HT1080 (cell line): ENCODE measurements around the gene HSPB2. TPM values are rescaled to one million over a fixed set of nuclear protein-coding genes. Genes with fewer than 3 reads are reported as not detected.

Source experiments
- DNase-seq: peaks from one replicate; pipeline ENCODE4 v3.0.0-alpha.2; 2015; ENCODE audit warnings: low read depth
- total RNA-seq: library from RNA; depleted of rRNA; stranded (reverse); fragments of >200 nt; shearing (Covaris generic); gene quantifications from 2 replicates; pipeline ENCODE4 v1.2.3, GENCODE V29; 2014

The HSPB2 gene
- total RNA-seq, 1 experiment from 2014 or later: not detected

DNA sequence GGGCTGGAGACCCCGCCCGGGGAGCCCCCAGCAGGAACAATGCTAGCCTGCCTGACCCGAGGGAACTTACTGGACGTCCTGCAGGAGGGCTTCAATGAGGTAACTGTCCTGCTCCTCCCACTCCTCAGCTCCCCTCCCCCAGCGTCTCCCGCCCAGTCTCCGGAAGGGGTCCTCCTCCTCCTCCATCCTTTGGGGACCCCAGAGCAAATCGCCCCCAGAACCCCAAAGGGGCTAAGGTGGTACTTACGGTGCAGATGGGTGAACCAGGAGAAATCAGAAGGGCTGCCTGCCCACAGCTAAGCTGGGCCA, 24.9 kb downstream of the HSPB2 start:
- no peak for DNase-seq

DNA sequence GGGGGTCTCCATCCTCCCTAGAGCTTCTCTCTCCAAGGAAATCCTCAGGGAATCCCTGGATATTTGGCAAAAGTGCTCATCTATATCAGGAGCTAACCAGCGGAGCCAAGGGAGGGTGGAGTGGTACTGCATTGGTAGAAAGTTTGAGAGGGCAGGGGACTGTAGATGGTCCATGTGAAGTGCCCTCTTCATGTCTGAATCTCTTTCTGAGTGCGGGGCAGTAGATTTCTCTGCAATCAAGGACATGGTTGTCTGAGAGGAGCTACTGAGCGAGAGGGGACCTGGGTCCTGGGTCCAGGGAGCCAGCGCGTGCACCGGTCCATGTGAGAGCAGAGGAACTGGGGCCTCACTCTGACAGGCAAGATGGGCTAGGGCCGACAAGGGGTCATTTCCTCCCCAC, 25.3 kb downstream of the HSPB2 start:
- DNase-seq: no peak

DNA sequence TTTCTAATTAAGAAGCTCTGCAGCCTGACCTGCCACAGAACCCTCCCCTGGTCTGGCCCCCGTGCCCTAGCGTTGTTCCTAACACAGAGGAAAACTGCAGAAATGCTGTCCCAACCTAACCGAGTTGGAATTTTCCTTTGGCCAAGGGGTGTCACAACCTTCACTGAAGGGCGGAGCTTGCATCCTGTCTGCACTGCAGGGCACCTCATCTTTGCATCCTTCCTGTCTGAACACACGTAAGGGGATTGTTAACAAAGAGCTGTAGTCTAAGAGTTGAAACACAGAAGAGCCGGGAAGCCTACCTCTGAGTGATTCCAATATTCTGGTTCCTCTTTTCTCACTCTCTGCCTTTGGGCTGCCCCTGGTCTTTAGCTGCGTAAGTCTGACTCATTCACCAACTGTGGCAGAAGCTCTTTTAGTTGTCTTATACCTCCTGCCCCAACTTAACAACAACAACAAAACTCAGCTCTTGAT, 26.2 kb downstream of the HSPB2 start:
- peak; percentile 76 for DNase-seq

DNA sequence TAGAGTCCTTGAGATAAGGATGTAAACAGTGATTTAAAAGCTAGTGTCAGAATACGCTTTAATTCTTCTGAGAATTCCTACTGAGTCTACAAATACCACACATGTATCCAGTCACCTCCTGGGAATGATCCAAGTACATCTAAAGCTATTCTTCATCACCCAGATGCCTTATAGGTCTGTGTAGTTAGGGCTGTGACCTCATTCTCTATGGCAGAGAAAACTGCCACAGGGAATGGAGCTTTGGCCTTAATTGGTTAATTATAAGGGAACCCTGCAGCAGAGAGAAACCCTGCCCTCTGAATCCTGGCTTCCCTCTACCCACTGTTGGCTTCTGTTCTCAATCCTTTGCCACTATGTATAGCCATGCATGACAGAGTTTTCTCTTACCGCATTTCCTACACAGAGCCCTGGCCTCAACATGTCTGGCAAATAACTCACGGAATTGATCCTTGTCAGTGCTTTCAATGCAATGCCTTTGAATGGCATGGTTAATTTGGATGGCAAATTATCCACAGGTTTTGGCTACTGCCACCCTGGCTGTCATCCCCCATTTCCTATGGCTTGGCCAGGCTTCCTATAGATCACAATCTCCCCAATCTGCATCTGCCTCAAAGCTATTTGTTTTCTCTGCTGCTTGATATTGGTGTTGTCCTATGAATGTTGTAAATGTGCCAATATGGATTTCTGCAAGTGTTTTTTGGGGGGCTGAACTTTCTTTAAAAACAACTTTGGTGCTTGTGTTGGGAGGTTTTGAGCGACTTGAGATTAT, 27.5 kb downstream of the HSPB2 start:
- peak; percentile 70 for DNase-seq

DNA sequence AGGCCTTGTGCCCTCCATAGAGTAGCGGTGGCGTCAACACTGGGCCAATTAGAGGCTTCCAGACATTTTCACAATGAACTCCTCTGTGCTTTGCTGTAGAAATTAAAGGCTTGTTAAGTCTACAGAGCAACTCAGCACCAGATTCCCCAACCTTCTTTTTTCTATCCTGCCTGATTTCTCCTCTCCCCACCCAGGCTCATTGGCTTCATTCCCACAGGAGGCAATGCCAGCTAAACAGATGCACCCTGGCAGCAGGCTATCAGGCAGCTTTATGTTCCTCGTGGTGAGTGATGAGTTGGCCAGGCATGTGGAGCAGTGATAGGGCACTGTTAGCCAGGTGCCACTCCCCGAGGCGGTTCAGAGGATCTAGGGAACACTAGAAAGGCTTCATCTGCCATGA, 29.4 kb downstream of the HSPB2 start:
- DNase-seq: peak; percentile 27

DNA sequence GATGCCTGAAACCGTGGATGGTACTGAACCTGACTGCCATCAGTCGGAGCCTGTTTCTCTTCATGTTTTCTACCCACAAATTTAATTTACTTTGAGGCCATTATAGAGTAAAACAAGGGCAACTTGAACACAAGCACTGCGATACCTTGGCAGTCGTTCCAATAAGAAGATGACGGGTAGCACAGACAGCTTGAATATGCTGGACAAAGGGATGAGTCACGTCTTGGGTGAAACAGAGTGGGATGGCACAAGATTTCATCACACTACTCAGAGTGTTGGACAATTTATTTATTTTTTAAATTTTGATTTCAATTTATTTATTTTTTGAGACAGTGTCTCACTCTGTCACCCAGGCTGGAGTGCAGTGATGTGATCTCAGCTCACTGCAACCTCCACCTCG, 30.3 kb downstream of the HSPB2 start:
- DNase-seq: no peak

DNA sequence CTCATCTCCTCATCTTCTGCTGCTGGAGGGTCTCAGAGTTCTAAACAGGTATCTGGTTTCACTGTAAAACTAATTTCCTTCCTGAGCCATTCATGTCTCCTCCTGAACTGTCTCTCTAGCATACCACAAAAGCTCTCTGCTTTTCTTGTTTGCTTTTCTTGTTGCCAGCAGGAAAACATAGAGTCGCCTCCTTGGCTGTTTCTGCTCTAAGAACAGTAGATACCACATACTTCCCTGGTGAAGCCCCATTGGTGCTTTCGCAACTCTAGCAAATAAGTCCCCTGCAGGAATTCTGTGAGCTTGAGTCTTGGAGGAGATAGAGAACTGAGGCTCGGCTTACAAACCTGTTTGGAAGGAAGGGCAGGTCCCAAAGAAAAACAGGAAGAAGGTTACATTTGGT, 31.6 kb downstream of the HSPB2 start:
- DNase-seq: peak; percentile 56

DNA sequence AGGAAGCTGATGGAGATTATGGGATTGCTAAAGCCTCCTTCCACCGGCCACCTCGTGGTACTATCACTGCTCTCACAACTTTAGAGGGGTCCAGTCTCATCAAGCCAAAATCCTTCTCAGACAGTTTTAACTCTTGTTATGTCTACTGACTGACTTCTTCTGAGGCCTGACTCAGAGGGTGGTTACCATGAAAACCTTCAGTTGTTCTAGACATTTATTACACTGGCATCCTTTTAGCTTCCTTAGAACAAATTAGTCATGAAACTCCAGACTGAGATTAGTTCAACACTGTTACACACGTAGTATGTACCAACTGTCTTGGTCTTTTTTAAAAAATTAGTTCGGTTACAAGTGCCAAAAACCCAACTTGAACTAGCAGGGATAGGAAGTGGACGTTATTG, 32.1 kb downstream of the HSPB2 start:
- peak; percentile 86 for DNase-seq

DNA sequence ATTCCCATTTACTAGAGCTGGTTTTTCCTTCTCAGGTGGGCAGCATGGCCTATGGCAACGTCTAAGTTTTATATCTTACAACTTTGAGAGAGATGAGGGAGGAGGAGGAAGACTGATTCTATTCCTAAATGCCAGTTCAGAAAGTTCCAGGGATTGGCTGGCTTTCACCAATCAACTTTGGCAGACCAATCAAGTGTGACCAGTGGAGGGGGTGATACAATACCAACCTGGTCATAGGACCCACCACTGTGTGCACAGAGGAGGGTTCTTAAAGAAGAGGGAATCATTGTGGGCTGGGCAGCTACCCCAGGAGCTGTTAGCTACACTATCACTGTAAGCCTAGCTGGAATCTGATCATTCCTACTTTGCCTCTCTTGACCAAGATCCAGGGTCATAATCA, 32.7 kb downstream of the HSPB2 start:
- peak; percentile 34 for DNase-seq

DNA sequence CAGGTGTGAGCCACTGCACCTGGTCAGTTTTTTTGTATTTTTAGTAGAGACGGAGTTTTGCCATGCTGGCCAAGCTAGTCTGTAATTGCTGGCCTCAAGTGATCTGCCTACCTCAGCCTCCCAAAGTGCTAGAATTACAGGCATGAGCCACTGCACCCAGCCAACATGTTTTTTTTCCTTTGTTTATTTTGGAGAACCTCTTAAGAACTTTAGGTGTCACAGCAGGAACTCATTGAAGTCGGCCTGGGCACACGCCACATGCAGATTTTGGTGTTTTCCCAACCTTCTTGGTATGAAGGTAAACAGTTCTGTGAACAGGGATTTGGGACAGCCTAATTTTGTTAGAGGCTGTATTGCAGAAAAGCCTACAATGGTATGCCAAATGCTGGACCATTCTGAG, 34.0 kb downstream of the HSPB2 start:
- no peak for DNase-seq

DNA sequence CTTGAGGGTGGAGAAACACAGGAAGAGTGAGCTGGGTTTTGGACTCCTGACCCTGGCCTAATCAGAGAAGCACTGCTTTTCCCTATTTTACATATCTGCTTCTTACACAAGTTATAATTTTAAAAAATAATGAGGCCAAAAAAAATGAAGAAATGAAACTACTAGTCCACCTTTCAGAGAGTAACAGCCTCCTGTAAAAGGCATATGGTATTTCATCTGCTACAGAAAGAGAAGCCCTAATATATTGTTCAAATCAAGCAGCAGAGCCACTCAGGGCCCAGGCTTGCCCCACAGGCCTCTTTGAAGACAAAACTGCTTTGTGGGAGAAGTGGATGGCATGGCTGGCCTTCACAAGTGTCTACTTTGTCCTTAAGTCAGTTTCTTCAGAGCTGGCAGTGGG, 34.6 kb downstream of the HSPB2 start:
- no peak for DNase-seq

DNA sequence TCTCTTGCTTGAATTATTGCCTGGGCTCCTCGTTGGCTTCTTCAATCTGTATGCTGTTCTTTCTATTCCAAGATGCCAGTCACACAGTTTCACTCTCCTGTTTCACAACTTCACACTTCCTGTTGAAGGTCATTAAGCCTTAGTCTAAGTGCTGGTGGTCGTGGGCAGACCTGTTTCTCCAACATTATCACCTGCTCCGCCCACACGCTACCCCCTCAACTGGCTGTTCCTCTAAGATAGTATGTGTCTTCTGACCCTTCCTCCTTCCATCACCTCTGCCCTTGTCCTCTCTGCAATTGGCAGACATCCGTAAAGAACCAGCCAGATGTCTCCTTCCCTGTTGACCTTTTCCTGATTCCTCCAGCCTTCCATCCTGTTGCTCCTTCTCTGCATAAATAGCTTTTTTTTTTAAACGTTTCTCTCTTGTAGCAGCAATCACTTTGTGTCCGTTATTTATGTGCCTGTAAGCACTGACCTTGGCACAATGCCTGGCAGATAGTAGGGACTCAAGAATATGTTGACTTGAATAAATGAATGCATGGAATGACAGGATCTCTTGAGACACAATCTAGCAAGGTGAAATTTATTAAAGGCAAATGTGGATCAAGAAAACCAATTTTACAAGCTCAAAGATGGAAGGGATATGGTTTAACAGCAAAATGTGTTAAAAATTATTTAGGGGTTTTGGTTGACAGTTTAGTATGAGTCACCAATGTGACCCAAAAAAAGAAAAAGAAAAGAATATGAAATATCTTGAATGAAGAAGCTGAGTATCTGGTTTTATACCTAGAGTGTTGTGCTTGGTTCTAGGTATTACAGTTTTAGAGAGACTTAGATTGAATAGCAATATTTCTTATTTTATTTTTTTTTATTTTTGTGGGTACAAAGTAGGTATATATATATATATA, 37.2 kb downstream of the HSPB2 start:
- DNase-seq: no peak

DNA sequence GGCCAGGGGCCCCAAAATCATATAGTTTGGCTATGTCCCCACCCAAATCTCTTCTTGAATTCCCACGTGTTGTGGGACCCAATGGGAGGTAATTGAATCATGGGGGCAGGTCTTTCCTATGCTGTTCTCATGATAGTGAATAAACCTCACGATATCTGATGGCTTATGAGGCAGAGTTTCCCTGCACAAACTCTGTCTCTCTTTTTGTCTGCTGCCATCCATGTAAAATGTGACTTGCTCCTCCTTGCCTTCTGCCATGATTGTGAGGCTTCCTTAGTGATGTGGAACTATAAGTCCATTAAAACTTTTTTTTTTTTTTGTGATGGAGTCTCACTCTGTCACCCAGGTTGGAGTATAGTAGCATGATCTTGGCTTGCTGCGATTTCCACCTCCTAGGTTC, 39.0 kb downstream of the HSPB2 start:
- DNase-seq: no peak

DNA sequence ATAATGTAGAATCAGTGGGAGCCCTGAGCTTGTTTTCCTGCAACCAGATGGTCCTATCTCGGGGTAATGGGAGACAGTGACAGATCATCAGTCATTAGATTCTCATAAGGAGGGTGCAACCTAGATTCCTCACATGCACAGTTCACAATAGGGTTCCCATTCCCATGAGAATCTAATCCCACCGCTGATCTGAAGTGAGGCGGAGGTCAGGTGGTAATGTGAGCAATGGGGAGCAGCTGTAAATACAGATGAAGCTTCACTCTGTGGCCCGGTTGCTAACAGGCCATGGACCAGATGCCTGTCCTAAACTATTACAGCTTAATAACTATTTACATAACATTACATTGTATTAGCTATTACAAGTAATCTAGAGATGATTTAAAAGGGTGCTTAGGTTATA, 41.6 kb downstream of the HSPB2 start:
- no peak for DNase-seq

DNA sequence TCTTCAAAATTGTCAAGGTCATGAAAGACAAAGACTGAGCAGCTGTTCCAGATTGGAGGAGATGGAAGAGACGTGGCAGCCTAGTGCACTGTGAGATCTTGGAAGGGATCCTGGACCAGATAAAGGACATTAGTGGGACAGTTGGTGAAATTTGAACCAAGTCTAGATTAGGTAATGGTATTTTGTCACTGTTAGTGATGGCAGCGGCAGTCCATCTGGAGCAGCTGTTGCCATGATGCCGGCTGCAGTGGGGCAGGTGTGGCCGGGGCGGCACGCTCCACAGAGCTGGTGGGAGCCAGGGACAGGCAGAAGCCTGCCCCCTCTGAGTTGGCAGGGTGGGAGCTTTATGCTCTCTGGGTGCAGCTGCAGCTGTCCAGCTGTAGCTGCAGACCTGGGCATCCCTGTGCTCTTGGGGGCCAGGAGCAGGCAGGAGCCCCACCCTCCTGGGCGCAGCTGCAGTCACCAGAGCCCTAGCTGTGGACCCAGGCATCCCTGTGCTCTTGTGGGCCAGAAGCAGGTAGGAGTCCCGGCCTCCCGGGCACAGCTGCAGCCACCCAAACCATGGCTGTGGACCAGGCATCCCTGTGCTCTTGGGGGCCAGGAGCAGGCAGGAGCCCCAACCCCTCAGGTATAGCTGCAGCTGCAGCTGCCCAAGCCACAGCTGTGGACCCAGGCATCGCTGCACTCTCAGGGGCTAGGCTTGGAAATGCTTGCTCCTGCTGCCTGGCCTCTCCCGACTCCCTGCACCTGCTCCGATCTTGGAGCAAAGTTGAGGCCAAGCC, 45.3 kb downstream of the HSPB2 start:
- no peak for DNase-seq

DNA sequence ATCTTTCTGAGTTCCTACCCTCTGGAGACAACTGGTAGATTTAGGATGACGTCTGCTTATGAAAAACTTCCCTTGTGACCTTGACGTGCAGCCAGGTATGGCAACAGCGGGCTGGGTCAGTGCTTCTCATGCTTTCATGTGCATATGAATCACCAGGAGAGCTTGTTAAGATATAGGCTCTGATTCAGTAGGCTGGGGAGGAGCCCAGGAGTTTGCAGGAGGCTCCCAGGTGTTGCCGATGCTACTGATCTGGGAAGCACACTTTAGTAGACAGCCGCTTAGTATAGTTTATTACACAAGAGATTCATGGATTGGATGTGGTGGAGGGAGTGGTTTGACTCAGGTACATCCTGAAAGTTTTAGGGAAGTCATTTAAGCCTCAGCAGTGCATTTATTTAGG, 48.4 kb downstream of the HSPB2 start:
- DNase-seq: no peak

DNA sequence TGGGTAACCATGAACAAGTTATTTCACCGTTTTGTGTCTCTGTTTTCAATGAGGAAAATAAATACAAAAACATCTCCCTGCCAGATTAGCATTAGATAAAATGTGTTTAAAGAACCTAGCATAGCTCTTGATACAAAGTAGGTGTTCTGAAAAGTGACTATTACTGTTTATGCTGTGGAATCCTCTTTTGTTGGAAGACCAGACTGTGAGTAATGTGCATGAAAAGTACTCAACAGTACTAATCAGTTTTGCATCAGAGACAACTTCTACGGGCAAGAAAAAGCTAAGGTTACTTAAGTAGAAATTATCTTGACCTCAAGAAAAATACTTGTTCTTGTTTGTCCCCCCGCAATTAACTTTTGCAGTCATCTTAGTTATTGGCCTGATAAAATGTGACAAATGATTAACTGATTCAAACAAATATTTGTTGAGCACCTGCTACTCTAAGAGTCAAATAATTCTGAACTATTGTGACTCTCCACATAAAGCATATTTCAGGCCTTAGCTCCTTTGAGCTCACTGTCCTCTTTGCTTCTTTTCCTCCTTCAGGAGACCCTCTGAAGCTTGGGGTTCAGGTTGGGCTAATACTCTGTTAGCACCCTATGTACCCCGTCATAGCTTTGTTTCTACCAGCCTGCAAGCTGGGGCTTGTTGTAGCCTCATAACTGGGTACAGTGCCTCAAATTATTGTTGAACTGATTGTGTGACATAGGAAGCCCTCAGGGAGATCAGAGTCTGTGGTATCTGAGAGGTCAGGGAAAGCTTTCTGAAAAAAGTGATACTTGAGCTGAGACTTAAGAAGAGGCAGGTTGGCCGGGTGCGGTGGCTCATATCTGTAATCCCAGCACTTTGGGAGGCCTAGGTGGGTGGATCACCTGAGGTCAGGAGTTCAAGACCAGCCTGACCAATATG, 49.1 kb downstream of the HSPB2 start:
- DNase-seq: no peak
